ENCODE results near the gene TUFT1.

GRCh38 chr1:151611832-151612500 is 71.9 kb downstream of the TUFT1 start, which contains the start of gene SNX27:
- TF ChIP-seq CTCF (IDR thresholded peaks at IDR 0.05) (no peak), SMC3 (IDR thresholded peaks at IDR 0.05) (no peak)

Measured in A549 (cell line).